ENCODE measurements around the gene SART1.
A peak's percentile ranks its signal among the peaks of the same experiment; 100 is the strongest.
"Not testable (repeated sequence)": the region's sequence is repeated elsewhere in the genome, so short reads cannot be mapped to it uniquely, and the experiment has no call there.

Gene SART1

DNA sequence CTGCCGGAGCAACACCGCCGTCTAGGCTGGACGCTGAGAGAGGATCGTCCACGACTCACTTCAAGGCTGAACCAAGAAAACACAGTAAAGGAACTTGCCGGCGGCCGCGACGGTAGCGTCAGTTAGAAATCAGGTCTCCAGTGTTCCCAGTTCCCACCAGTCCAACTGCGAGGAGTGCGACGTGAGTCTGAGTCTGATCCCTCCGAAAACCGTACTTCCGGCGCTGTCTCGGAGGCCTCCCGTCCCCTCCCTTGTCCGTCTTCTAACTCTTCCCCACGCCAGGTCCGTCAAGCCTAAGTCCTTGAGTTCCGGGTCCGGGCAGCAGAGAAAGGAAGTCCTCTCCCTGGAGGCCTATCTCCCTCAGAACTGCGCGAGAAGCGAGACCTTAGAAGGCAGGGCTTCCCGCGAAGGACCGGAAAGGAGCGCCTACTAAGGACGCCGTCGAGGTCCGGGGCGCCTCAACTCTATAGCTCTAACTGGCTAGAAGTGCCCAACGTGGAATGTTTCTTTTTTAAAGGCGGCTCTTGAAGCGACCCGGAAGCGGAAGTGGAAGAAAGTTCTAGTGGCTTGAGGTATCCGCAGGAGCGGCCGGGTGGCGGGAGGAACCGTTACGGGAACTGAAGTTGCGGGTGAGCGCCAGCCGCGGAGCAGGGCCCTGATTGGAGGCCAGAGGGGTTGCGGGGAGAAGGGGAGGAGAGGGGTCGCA lies 40.6 kb downstream of the SART1 start, which contains the start of the genes BANF1 and EIF1AD:
TSS of gene BANF1 (plus strand) at position 562 of the 706 bp plus-strand sequence. CDS start 748 bp downstream, outside the sequence.
TSS of gene EIF1AD (minus strand) at position 216 of the 706 bp plus-strand sequence. CDS start 1,768 bp downstream, outside the sequence.
- peak; percentile 86 for DNase-seq

DNA sequence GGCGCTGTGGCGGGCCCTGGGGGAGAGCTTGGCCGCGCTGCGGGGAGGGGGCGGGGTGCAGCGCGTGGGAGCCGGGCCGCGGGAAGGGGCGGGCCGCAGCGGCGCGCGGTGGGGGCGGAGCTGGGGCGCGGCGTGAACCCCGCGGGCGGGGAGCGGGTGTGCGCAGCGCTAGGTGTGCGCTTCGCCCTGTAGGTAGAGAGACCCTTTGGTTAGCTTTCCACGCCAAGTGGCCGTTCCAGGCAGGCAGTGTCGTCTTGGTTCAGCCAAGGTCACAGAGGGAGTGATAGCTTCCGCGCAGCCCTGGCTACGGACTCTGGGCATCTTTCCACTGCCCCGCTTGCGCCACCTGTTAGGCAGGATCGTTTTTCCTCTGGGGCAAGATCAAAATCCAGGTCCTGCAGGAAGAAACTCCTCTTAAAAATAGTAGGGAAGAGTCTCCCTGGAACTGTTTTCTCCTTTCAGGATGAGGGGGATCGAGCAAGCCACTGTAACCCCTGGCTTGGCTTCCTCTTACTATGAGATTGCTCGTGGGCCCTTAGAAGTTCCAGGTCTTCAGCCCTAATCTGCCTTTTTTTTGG lies 41.2 kb downstream of the SART1 start:
- no peak for DNase-seq

DNA sequence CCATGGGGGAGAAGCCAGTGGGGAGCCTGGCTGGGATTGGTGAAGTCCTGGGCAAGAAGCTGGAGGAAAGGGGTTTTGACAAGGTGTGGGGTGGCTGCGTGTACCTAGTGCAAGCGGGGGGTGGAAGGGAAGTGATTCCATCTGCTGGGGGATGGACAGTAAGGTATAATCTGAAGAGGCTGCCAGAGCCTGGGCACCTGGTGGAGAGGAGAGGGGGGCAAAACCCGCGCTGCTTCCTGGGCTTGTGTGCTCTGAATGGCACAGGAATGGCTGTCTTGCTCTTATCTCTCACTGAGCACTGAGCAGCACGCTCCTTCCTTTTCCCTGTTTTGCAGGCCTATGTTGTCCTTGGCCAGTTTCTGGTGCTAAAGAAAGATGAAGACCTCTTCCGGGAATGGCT lies 41.8 kb downstream of the SART1 start:
- DNase-seq: no peak

DNA sequence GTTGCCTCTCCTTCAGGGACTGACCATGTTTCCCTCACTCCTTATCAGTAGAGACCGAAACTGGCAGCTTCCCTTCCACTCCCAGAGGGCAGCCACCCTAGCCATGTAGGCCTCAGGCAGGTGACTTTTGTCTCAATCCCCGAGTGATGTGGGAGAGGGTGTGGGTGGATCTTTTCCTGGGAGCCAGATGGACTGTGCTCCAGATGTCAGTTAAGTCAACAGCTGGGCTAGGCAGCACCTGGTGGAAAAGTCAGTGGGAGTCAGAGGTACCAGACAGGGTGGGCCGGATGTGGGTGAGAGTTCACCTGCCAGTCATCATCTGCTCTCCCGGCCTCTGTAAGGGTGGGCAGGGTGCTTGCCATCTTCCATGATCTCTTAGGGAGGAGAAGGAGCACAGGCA lies 42.7 kb downstream of the SART1 start:
- no peak for DNase-seq

DNA sequence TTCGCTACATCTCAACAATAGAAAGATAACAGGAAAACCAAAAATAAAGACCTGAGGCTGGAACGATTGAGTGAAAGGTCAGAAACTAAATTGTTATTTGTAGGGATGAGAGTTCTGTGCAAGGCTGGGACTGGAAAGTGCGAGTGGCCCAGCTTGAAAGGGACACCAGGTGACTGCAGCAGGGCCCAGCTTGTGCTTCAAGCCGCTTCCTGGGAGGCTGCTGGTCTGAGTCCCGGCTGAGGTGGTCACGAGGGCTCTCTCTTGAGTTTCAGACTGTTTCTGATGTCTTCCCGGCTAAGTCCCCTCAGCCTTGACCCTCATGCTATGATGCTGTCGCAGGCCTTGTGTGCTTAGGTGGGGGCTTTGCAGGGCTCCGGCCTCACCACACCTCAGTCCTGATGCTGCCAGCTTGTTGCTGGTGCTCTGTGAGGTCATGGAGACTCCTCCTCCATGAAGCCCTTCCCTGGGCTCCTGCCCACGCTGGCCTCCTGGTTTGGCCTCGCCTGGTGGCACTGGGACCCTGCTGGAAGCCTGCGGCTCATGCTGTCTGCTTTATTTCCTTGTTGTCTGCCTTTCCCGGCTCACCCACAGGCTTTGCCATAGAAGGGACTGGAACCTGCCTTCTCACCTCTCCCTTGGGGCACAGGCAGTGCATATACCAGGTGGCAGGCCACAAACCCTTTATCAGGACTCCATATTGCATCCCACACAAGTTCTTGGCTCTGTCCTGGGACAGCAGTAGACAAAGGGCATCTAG lies 44.8 kb downstream of the SART1 start:
- DNase-seq: no peak

DNA sequence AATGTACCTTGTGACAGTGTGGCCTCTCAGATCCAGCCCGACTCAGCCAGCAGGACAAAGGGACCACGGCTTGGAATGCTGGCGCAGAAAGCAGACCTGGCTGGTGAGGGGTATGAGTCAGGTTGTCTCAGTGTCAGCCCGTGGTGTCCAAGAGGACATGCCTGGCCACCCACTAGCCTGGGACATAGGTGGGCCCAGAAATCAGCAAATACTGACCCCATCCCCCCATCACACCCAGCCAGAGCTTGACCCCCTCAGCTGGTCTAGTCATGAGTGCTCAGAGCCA lies 45.3 kb downstream of the SART1 start:
- DNase-seq: no peak

DNA sequence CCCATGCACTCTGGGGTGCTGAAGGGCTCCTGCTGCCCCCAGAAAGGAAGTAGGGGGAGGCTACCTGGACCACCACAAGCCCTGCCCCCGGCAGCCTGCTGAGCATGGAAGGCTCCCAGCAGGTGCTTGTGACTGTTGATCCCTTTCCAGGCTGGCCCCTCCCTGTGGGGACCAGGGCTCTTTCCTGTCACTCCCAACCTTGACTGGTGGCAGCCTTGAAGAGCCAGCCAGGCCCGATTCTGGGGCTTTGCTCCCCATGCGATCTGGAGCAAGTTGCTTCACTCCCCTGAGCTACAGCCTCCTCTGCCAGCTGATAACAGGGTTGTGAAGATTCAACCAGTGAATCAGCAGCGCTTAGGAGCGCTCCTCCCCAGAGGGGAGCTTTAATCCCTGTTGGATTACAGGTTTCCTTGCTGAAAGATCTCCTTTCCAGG lies 45.7 kb downstream of the SART1 start:
- no peak for DNase-seq

DNA sequence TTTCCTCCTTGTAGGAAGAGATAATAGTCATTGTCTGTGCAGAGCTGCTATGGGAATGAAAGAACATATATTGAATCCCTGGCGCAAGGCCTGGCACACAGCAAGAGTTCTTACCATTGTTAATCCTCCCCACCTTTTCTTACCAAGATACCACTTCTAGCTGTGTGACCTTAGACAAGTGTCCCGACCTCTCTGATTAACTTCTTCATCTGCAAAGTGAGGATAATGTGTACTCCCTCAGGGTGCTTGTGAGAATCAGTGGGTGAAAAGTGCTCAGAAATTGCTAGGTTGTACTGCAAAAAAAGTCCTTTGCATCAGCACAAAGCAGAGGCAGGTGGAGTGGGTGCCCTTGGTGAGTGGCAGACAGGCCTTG lies 46.5 kb downstream of the SART1 start:
- DNase-seq: no peak

DNA sequence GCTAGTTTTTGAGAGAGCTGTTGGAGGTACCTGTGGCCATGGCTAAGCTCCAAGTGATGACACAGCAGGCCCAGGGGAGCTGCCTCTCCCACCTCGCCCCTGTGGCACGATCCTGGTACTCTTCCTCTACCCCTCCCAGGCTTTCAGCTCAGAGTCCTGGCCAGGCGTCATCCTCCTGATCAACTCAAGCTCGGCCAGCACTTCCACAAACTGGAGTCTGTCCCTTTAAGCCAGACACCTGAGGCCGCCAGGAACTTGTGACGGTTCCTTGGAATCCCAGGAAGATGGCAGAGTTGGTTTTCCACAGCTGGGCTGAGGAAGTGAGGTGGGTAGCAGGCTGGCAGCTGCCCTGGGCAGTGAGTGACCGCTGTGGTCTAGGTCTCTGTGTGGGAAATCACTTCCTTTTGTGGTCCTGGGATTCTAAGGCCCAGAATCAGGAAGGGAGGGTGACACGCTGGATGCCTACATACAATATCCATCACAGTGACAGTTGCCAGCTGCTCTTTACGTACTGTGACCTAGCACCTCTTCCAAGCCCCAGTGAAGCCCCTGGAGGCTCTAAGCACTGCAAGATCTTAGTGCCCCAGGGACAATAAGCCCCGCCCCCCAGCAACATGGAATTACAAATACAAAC lies 47.1 kb downstream of the SART1 start:
- DNase-seq: no peak

DNA sequence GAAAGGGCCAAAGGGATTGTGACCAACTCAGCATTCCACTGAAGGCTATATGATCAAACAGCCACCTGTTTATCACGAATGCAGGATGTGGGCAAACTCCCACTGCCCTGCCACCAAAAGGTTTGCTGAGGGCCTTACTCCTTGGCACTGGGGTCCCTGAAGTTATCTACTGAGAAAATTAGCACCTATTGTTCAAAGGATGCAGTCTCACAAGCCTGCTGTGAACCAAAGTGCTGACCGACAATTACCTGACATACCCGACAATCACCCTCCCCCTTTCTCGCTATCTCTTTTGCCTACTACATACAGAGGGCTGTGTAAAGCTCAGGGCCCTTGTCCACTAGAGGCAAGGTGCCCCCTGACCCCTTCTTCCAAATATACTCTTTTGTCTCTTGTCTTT lies 48.5 kb downstream of the SART1 start:
- not testable (repeated sequence) for DNase-seq

DNA sequence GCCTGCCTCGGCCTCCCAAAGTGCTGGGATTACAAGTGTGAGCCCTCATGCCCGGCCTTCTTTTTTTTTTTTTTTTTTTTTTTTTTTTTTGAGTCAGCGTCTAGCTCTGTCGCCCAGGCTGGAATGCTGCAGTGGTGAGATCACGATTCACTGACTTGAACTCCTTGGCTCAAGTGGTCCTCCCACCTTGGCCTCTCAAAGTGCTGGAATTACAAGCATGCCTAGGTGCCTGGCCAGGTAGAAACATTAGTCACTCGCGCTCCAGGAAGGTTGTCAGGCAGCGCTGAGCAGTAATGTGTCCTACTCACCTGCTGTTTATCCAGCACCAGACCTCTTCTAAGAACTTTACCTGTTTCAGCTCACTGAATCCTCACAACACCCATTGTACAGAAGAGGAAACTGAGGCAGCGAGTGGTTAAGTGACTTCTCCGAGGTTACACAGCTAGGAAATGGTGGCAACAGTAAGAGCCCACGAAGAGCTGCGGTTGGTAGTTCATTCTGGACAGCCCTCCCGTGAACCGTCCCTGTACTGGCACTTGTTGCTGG lies 49.8 kb downstream of the SART1 start:
- no peak for DNase-seq

DNA sequence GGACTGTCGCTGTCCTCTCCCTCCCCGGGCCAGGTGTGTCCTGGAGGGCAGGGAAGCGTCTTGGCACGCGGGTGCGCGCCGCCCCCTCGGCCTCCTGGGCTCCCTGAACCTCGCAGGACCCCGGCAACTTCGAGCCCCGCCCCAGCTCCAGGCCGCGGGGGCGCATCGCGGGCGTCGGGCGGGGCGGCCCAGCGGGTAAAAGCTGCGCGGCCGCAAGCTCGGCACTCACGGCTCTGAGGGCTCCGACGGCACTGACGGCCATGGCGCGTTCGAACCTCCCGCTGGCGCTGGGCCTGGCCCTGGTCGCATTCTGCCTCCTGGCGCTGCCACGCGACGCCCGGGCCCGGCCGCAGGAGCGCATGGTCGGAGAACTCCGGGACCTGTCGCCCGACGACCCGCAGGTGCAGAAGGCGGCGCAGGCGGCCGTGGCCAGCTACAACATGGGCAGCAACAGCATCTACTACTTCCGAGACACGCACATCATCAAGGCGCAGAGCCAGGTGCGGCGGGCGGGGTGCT lies 50.3 kb downstream of the SART1 start, which contains the start of gene CST6:
TSS of gene CST6 (plus strand) at position 224 of the 519 bp plus-strand sequence. CDS start at position 261, 37 bp downstream.
- DNase-seq: no peak

DNA sequence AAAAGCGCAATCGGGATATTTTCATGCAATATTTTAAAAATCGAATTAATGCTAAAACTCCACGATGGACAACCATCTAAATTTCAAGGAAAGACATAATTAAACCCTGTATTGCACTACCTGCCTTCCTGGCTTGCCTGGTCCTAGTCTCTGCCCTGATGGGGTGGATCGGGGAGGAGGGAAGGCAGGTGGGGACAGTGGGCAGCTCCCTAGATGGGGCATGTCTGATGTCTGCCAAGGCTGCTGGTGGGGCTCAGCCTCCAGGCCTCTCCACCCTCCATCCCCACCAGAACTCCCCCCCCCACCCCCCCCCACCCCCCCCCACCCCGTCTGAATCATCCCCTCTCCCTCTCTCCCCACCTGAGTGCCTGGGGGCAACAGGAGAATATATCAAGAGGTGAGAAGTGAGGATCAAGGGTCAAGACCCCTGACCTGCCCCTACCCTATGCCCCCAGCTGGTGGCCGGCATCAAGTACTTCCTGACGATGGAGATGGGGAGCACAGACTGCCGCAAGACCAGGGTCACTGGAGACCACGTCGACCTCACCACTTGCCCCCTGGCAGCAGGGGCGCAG lies 50.9 kb downstream of the SART1 start:
- DNase-seq: no peak

DNA sequence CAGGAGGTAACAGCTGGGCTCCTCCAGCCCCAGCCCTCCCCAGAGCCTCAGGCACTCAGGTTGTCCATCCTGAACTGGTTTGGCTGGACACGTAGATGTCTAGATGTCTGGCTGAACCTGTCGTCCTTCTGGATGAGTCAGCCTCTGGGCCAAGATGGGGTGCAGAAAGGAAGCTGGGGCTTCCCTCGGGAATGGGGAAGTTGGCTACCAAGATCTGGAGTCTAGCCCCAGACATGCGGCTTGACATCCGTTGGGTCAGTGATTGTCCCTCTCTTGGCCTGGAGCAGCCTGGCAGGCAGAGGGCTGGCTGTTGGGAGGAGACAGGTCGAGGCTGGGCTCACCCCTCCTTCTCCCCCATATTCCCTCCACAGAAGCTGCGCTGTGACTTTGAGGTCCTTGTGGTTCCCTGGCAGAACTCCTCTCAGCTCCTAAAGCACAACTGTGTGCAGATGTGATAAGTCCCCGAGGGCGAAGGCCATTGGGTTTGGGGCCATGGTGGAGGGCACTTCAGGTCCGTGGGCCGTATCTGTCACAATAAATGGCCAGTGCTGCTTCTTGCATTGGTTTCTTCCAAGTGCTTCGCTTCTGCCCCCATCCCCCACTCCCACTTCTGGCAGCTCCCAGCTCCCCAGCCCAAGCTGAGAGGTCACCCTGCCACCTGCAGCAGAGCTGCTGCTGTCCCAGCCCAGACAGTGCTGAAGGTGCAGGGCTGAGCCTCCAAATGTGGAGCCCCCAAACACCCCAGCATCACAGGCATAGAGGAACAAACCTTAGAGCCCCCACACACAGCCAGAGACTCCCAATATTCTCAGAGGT lies 51.6 kb downstream of the SART1 start:
- DNase-seq: no peak

DNA sequence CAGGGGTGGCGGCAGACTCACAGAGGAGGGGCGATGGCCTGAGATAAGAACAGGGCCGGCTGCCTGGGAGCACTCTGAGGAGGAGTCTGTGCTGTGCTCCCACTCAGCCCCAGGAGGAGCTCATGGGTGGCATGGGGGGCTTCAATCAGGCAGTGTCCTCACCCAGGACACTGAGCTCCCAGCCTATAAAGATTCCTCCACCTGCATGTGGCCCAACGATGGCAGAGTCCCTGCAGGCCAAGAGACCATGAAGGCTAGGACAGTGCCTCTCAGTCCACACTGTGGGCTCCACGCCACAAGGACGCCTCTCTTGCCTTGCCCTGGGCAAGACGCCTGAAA lies 52.2 kb downstream of the SART1 start:
- DNase-seq: no peak

DNA sequence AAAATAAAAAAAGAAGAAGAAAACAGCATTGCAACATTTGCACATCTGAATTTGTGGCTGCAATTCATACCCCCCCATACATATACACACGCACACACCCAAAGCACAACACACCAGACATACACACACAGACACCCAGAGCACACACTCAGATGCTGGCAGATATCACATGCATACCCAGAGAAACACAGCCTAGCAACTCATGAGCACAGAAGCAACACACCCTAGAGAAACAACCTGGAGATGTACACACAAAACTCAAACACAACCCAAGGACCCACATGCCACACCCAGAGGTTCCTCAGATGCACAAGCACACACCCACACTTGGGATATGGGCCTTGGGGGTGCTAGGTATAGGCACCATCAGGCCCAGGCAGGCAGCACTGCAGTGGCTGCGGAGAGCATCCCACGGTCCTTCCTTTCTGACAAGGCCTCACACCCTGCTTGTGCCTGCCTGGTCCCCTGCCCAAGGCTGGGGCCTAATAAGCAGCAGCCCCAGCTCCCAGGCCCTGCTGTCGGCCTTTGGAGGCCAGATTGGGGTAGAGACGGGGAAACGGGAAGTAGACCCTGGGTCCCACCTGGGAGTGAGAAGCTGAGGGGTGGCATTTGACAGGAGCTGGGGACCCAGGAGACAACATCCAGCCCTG lies 53.4 kb downstream of the SART1 start:
- no peak for DNase-seq

DNA sequence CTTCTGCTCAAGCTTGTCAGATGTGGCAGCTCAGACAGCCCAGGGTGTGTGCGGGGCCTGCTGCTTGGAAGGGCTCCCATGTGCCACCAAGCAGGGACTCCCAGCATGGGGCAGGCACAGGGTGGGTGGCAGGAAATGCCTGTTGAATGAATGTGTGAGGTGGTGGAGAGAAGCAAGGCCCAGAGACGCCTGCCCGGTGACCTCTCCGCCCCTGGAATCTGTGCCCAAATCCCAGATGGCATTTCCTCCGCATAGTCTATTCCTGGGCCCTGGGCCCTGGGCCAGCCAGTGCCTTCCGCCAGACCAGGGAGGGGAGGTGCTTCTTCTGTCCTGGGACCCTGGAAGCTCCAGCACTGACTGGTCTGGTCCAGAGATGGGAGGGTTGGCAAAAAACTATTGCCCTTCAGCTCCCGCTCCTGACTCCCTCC lies 53.9 kb downstream of the SART1 start:
- DNase-seq: no peak

DNA sequence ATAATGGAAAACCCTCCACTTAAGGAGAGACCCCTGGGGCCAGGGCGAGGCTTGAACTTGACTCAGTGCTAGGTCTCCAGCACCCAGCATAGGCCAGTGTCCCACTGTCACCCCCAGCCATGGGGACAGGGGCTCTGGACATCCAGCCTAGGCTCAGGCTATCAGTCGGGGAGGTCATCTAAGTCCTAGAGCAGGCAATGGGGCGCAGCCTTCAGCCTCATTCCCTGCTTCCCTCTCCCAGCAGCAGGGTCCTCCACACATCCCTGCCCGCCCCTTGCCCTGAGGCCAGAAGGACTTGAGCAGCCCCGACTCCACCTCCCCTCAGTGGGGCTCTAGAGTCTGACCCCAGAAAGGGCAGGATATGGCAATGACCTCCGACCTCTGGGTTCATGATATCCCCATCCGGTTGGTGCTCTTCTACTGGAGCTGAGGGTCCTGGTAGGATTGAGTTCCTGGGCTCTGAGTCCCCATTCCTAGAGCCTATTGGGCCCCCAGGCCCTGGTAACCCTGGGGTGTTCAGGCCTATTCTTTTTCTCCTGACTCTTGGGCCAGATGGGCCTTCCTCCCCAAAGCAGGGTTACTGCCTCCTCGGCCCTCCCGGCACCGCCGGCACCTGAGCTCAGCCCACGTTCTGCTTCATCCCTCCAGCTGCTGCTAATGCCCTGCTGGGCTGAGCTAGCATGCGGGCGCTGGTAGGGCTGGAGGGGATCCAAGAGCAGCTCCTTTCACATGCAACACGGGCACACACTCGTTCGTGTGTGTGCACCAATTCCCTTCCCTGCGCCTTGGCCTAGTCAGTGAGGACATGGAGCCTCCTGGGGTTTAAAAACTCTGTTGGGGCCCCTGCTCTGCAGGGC lies 54.6 kb downstream of the SART1 start:
- DNase-seq: no peak

DNA sequence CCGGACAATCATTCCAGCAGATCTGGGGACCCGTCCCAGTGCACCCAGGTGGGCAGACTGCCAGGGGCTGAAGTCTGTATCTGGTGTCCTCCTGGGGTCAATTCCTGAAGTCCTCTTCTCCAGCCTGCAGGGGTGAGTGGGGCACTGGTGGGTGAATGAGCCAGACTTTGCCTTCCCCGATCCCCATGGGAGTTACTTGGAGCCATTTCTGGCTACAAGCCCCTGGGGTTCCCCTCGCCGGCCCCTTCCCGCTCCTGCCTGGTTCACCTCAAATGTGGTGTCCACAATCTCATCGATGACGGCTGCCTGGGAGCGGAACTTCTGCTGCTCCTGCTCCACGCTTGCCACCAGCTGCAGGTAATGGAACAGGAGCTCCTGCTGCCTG lies 55.3 kb downstream of the SART1 start:
- DNase-seq: no peak

DNA sequence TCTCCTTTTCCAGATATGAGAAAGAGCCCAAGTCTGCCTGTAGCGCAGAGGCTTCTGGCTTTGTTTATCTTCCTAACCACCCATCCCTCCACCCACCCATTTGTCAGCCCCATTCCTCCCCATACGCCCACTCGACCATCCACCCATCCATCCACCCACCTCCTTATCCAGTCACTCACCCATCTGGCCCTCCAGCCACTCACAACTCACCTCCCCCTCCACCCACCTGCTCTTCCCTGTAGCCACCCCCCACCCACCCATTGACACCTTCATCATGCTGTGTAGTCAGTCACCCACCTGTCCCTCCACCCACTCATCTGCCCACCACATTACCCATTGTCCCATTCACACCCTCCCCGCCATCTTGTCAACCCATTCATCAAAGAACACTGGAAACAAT lies 55.8 kb downstream of the SART1 start:
- no peak for DNase-seq
